Gastroesophageal sphincter (tissue), 4 donors: ENCODE measurements around the gene TBCEL. TPM values are rescaled to one million over a fixed set of nuclear protein-coding genes. Genes with fewer than 3 reads are reported as not detected.
A peak's percentile ranks its signal among the peaks of the same experiment; 100 is the strongest.

Experiments
- ATAC-seq: fragments of 150-250 bp; one replicate; pipeline ENCODE4 v1.9.1; 2016; ENCODE audit warnings: mild to moderate bottlenecking, moderate library complexity
- H3K27ac ChIP-seq, 4 donors: fragments of 200-600 bp; sonication (generic) in 3 of 4; 1 replicate in 3 of 4; 2 replicates in 1 of 4; pipeline ENCODE4 v1.5.1; 2016 to 2019
- H3K27me3 ChIP-seq: fragments of 200-600 bp; sonication (generic); one replicate; pipeline ENCODE4 v1.5.1; 2019
- H3K36me3 ChIP-seq, 2 donors: fragments of 200-600 bp; sonication (generic); one replicate each; pipeline ENCODE4 v1.5.1; 2019; ENCODE audit warnings: control low read depth in 1 of 2
- H3K4me1 ChIP-seq, 3 donors: fragments of 200-600 bp; sonication (generic); 1 replicate in 2 of 3; 2 replicates in 1 of 3; pipeline ENCODE4 v1.5.1; 2016 to 2019; ENCODE audit warnings: control low read depth in 2 of 3
- H3K4me3 ChIP-seq, 2 donors: fragments of 200-600 bp; sonication (generic); one replicate each; pipeline ENCODE4 v1.5.1; 2019; ENCODE audit warnings: mild to moderate bottlenecking in 1 of 2, moderate library complexity in 1 of 2
- H3K9me3 ChIP-seq, 3 donors: fragments of 200-600 bp; sonication (generic); one replicate each; pipeline ENCODE4 v1.5.1; 2017 to 2019; ENCODE audit warnings: control low read depth in 2 of 3
- CTCF ChIP-seq, 4 experiments: fragments of 200-600 bp in 2 of 4; fragments of 450-650 bp in 2 of 4; sonication (generic) in 1 of 4; IDR thresholded peaks; one replicate each; pipeline ENCODE4 v1.5.1; 2017 to 2019; ENCODE audit warnings: antibody characterized with exemption in 4 of 4, mild to moderate bottlenecking in 2 of 4, moderate library complexity in 2 of 4
- EP300 ChIP-seq: sonication (generic); formaldehyde crosslinking; IDR thresholded peaks from one replicate; pipeline ENCODE4 v1.6.1; 2017; ENCODE audit warnings: antibody characterized with exemption, mild to moderate bottlenecking
- POLR2A ChIP-seq, 2 donors: fragments of 450-650 bp; IDR thresholded peaks; one replicate each; pipeline ENCODE4 v1.6.1; 2017; ENCODE audit warnings: antibody characterized with exemption in 2 of 2, mild to moderate bottlenecking in 2 of 2, moderate library complexity in 1 of 2
- POLR2AphosphoS5 ChIP-seq: sonication (generic); formaldehyde crosslinking; IDR thresholded peaks from one replicate; pipeline ENCODE4 v1.6.1; 2017; ENCODE audit warnings: antibody characterized with exemption
- WGBS, 2 donors: methylation state at CpG; one replicate each; pipeline ENCODE4 v1.1.5; 2018; ENCODE audit warnings: low coverage in 1 of 2; 5-methylcytosine and 5-hydroxymethylcytosine counted together
- total RNA-seq, 4 donors: library from RNA; depleted of rRNA; stranded (reverse); fragments of >200 nt; gene quantifications; one replicate each; pipeline ENCODE4 v1.1.0, GENCODE V29; 2016

The TBCEL gene
- total RNA-seq, 4 donors from 2014 or later = 25.7 to 39.0 (median 30.8) TPM

GRCh38 chr11:120978701-120979100, 45.2 kb upstream of the TBCEL start:
- H3K27ac ChIP-seq = no peak overlapping the region
- WGBS, 2 donors = 60 to 82% methylated on average over 3 of the region's 3 CpGs
- H3K36me3 ChIP-seq = no peaks in the 10 kb centered on the region
- no peak overlapping the region for H3K4me3 ChIP-seq
- H3K4me1 ChIP-seq = no peaks in the 10 kb centered on the region
- TF ChIP-seq POLR2AphosphoS5 = no peak
- TF ChIP-seq EP300 = no peak
- no peak for TF ChIP-seq POLR2A (IDR thresholded peaks at IDR 0.05)
- no peak for TF ChIP-seq CTCF (IDR thresholded peaks at IDR 0.05)
- ATAC-seq = no peak
- no peaks in the 10 kb centered on the region for H3K9me3 ChIP-seq
- peaks cover 22% of the 10 kb centered on the region for H3K27me3 ChIP-seq

- Histone ChIP-seq H3K9me3 (no peaks in the 10 kb centered on the region), H3K27ac (peak overlapping the region in 3 of 4 donors; percentile 30 to 67 (median 53)), H3K27me3 (peaks cover 8% of the 10 kb centered on the region), H3K4me3 (peak overlapping the region; percentile 21 to 60), H3K36me3 (no peaks in the 10 kb centered on the region), H3K4me1 (peaks cover 0 to 13% (median 4%) of the 10 kb centered on the region in 3 donors)
- 11% methylated on average over 7 of the region's 72 CpGs; no CpG with 5 or more reads in 1 of the 2 donors for WGBS, 2 donors
- ATAC-seq = peak; percentile 93
- TF ChIP-seq CTCF (IDR thresholded peaks at IDR 0.05) (peak in 3 of 4 experiments; percentile 30 to 48 (median 47)), EP300 (no peak)
Measured at GRCh38 chr11:120985718-120986569, 38.0 kb upstream of the TBCEL start.

GRCh38 chr11:120988603-120989002, 35.3 kb upstream of the TBCEL start:
- Histone ChIP-seq H3K36me3 (no peaks in the 10 kb centered on the region), H3K27me3 (peaks cover 13% of the 10 kb centered on the region), H3K4me3 (no peak overlapping the region), H3K9me3 (no peaks in the 10 kb centered on the region), H3K4me1 (peaks cover 0 to 13% (median 4%) of the 10 kb centered on the region in 3 donors), H3K27ac (no peak overlapping the region)
- no peak for ATAC-seq
- no peak for TF ChIP-seq POLR2AphosphoS5
- TF ChIP-seq EP300 = no peak
- no peak for TF ChIP-seq POLR2A (IDR thresholded peaks at IDR 0.05)
- TF ChIP-seq CTCF (IDR thresholded peaks at IDR 0.05) = no peak
- WGBS, 2 donors = 71% methylated on average over 1 of the region's 1 CpG; no CpG with 5 or more reads in 1 of the 2 donors

- Histone ChIP-seq H3K4me3 (no peak overlapping the region), H3K27me3 (peaks cover 6% of the 10 kb centered on the region), H3K27ac (no peak overlapping the region), H3K36me3 (no peaks in the 10 kb centered on the region), H3K4me1 (no peaks in the 10 kb centered on the region), H3K9me3 (no peaks in the 10 kb centered on the region)
- TF ChIP-seq EP300 (no peak), CTCF (IDR thresholded peaks at IDR 0.05) (no peak), POLR2AphosphoS5 (no peak), POLR2A (IDR thresholded peaks at IDR 0.05) (no peak)
- ATAC-seq = no peak
- WGBS, 2 donors = 86 to 90% methylated on average over 6 to 10 of the region's 10 CpGs
Measured at GRCh38 chr11:120991830-120992686, 31.8 kb upstream of the TBCEL start.
